SIG-M5 treated with dmso at 0.1 percent for 504 hours (cell line): Measurements from ENCODE around the gene ANKRD60.

ENCODE experiments used
- DNase-seq: peaks from one replicate; lab custom pipeline; 2025; ENCODE audit not compliant: unreplicated experiment; lab: John Stamatoyannopoulos, UW

The ANKRD60 gene

GRCh38 chr20:58167759-58168158 is 60.7 kb downstream of the ANKRD60 start:
- no peak for DNase-seq
